NCI-H2081 treated with DMSO at 0.1 percent for 48 hours (cell line): ENCODE data around the gene TEX13D.

ENCODE experiments used
- DNase-seq: peaks from one replicate; lab custom pipeline; 2025; lab: John Stamatoyannopoulos, UW

Gene TEX13D

GRCh38 chrX:124348182-124348581 lies 15.7 kb downstream of the TEX13D start:
- no peak for DNase-seq

- DNase-seq, result no peak
These were observed 16.5 kb downstream of the TEX13D start for GRCh38 chrX:124348885-124349453.

DNA sequence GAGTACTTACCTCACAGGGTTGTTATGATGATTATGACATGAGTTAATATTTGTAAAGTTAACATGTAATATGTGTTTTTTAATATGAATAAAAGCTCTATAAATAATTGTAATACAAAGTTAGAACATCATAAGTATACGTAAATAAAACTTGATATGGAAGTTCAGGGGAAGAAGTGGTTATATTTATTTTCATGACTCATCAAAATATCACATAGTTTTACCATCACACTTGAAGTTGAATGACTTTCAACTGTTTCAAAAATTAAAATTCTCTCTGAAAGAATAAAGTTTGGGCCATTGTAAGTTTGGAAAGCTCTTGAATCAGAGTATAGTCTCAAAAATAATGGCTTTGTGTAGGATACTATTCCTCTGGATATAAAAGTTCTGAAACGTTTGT lies 22.2 kb downstream of the TEX13D start:
- DNase-seq, result no peak

GRCh38 chrX:124358800-124359383 lies 26.4 kb downstream of the TEX13D start:
- DNase-seq, result no peak

DNA sequence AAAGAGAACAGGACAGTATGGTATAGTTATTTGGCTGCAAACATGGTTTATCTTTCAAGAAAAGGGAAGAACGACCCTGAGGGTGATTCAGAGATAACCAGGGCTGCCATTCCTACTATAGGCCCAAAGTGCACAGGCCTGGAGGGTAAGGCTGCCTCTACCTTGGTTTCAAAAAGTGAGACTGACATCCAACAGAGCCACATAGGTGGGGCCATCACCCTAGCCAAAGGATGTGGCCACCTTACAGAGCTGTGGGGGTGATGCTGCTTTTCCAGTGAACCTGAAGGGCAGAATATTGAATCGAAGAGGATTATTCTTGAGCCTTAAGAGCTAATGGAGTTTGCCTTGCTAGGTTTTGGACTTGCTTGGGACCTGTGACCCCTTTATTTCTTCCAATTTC lies 29.6 kb downstream of the TEX13D start:
- no peak for DNase-seq

- DNase-seq, result no peak
These were observed 30.3 kb downstream of the TEX13D start for GRCh38 chrX:124362761-124363160.

GRCh38 chrX:124369722-124370121 lies 37.3 kb downstream of the TEX13D start:
- DNase-seq, result no peak

DNA sequence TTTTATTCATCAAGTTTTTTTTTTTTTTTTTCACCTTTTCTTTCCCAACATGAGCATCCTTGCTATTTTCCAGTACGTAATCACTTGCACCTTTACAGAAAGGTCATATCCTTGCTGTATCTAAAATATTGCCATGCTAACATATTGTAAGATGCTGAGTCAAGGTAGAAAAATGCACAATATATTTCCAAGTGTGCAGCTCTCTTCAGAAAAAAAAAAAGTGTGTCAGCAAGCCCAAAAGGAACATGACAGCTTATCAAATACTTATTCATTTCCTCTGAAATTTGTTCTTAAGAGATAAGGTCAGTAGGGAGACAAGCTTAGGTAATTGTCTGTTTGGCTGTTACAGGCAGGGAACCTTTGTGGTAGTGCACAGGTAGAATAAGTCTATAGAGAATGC lies 40.9 kb downstream of the TEX13D start:
- no peak for DNase-seq

- no peak for DNase-seq
These were observed 46.2 kb downstream of the TEX13D start for GRCh38 chrX:124378643-124379042.

- no peak for DNase-seq
These were observed 50.9 kb downstream of the TEX13D start for GRCh38 chrX:124383354-124383753.

GRCh38 chrX:124386401-124386800 lies 53.9 kb downstream of the TEX13D start:
- no peak for DNase-seq
